ENCODE results near the gene POMC. TPM values are rescaled to one million over a fixed set of nuclear protein-coding genes. Genes with fewer than 3 reads are reported as not detected.
"Not testable (repeated sequence)": the region's sequence is repeated elsewhere in the genome, so short reads cannot be mapped to it uniquely, and the experiment has no call there.

POMC gene
- total RNA-seq, 2 donors from 2014 or later, result 2.4 to 7.8 TPM

- no peak for DNase-seq (ENCODE audit: low spot score in 2 of 2)
Measured at GRCh38 chr2:25188405-25188804, 20.0 kb upstream of the POMC start.

GRCh38 chr2:25187729-25188350 lies 19.5 kb upstream of the POMC start:
- Mint-ChIP-seq H3K27ac (no peak overlapping the region), H3K9me3 (no peaks in the 10 kb centered on the region), H3K36me3 (no peaks in the 10 kb centered on the region)
- ATAC-seq (no peak), DNase-seq (ENCODE audit: low spot score in 2 of 2) (peak in 1 of 2 donors; percentile 20)

More at GRCh38 chr2:25188405-25188804, 20.0 kb upstream of the POMC start:
- no peaks in the 10 kb centered on the region for H3K9me3 Mint-ChIP-seq
- no peaks in the 10 kb centered on the region for H3K36me3 Mint-ChIP-seq
- H3K27ac Mint-ChIP-seq, result no peak overlapping the region
- ATAC-seq, result no peak

- no peak for DNase-seq (ENCODE audit: low spot score in 2 of 2)
- ATAC-seq, result no peak
- Mint-ChIP-seq H3K27ac (no peak overlapping the region), H3K36me3 (no peaks in the 10 kb centered on the region), H3K9me3 (no peaks in the 10 kb centered on the region)
Measured at GRCh38 chr2:25184254-25184653, 15.9 kb upstream of the POMC start.

DNA sequence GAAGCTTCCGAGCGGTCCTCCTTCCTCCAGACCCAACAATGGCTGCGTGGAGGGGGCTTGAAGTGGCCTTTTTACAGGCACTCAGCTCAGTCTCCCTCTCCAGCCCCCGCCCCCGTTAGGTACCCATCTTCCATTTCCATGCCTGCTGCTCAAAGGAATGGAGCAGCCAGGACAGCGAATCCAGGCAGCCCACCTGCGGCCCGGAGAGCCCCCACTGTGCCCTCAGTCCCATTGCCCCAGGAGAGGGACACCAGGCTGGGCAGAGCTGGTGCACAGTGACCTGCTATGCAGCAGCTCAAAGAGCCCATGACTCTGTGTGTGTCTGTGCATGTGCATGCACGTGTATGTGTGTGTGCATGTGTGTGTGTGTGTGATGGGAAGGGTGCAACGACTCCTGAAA lies 10.6 kb upstream of the POMC start:
- no peaks in the 10 kb centered on the region for H3K36me3 Mint-ChIP-seq
- H3K27ac Mint-ChIP-seq, result no peak overlapping the region
- H3K9me3 Mint-ChIP-seq, result no peaks in the 10 kb centered on the region
- ATAC-seq, result no peak
- no peak for DNase-seq (ENCODE audit: low spot score in 2 of 2)

DNA sequence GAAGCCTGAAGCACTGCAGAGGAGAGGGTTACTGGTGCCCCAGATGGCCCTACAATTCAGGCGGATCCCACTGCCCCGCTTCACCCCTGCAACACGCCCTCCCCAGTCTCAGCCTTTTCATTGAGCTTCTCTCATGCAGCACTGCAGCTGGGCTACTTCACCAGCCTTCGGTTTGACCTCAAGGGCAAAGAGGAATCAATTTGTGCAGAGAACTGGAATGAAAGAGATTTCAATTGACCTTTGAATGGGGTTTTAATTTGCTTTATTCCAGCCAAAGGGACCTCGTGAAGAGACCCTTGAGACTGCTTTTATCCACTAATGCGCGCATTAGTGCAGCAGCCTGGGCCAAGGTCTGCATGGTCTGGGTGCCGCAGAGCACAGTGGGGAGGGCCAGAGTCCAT lies 8.8 kb upstream of the POMC start:
- H3K27ac Mint-ChIP-seq, result no peak overlapping the region
- DNase-seq (ENCODE audit: low spot score in 2 of 2) (no peak), ATAC-seq (no peak)
- no peaks in the 10 kb centered on the region for H3K36me3 Mint-ChIP-seq
- H3K9me3 Mint-ChIP-seq, result no peaks in the 10 kb centered on the region

DNA sequence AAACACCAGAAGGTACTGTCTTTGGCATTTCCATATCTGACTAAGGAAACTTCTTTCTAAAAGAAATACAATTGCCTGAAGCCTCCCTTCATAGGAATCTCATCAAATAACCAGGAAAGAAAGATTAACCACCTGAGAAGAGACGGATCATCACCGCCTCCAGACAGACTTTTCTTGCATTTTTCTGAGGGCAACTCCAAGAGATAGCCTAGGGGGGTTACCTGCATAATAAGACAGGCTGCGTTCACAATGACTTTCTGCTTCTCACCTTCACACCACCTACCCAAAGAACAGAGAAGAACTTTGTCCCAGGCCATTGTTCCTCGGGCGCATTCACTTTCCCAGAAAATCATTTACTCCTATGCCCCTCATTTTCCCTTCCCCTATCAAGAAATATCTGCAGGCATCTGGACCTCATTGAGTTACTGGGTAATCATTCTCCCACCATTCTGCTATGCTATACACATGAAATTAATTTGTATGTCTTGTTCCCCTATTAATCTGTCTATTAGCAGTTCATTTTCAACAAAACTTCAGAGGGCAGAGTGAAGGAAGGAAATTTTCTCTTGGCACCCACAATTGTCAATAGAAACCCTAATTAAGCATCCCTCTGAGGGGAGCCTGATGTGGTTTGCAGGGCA lies 8.3 kb upstream of the POMC start:
- Mint-ChIP-seq H3K27ac (no peak overlapping the region), H3K9me3 (no peaks in the 10 kb centered on the region), H3K36me3 (no peaks in the 10 kb centered on the region)
- DNase-seq (ENCODE audit: low spot score in 2 of 2), result no peak
- no peak for ATAC-seq

- H3K9me3 Mint-ChIP-seq, result no peaks in the 10 kb centered on the region
- no peak overlapping the region for H3K27ac Mint-ChIP-seq
Measured at GRCh38 chr2:25176138-25176537, 7.8 kb upstream of the POMC start.

GRCh38 chr2:25174192-25174861 lies 5.9 kb upstream of the POMC start:
- H3K9me3 Mint-ChIP-seq, result no peaks in the 10 kb centered on the region
- no peak for DNase-seq (ENCODE audit: low spot score in 2 of 2)
- no peak overlapping the region for H3K27ac Mint-ChIP-seq
- ATAC-seq, result no peak
- H3K36me3 Mint-ChIP-seq, result peaks cover 7 to 8% of the 10 kb centered on the region in 2 donors

More at GRCh38 chr2:25176138-25176537, 7.8 kb upstream of the POMC start:
- DNase-seq (ENCODE audit: low spot score in 2 of 2) (no peak), ATAC-seq (no peak)
- no peaks in the 10 kb centered on the region for H3K36me3 Mint-ChIP-seq

DNA sequence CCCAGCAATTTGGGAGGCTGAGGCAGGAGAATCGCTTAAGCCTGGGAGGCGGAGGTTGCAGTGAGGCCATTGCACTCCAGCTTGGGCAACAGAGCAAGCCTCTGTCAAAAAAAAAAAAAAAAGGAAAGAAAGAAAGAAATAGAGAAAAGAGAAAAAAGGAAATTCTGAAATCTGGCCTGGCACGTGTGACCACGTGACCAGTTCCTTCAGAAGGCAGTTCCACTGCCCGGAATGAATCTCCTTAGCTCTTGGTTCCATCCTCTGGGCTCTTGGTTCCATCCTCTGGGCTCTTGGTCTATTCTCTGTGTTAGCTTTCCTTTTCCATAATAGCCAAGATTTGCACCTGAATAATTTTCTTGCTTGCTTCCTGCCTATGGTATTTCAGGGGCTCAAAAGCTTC lies 5.3 kb upstream of the POMC start:
- H3K9me3 Mint-ChIP-seq, result no peaks in the 10 kb centered on the region
- peaks cover 7 to 8% of the 10 kb centered on the region in 2 donors for H3K36me3 Mint-ChIP-seq
- H3K27ac Mint-ChIP-seq, result no peak overlapping the region
- ATAC-seq, result no peak
- no peak for DNase-seq (ENCODE audit: low spot score in 2 of 2)

DNA sequence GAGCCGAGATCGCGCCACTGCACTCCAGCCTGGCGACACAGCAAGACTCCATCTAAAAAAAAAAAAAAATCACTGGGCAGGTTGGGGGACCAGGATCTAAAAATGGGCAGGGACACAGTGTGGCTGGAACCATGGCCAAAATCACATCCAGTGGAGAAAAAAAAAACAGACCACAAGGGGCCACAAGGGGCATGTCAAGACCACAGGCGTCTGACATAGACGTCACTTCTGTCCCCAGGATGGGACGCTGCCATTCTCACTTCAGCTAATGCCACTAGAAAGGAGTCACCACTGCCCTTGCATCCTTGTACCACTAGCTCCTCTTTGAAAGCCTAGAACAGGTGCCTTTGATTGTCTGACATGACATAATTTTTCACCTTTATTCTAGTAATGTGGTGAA lies 2.5 kb upstream of the POMC start:
- H3K36me3 Mint-ChIP-seq, result peaks cover 7 to 8% of the 10 kb centered on the region in 2 donors
- no peak for ATAC-seq
- H3K27ac Mint-ChIP-seq, result no peak overlapping the region
- no peaks in the 10 kb centered on the region for H3K9me3 Mint-ChIP-seq
- no peak for DNase-seq (ENCODE audit: low spot score in 2 of 2)

GRCh38 chr2:25169073-25169470 lies 692 bp upstream of the POMC start:
- ATAC-seq, result no peak
- Mint-ChIP-seq H3K9me3 (no peaks in the 10 kb centered on the region), H3K27ac (no peak overlapping the region), H3K36me3 (peaks cover 7 to 8% of the 10 kb centered on the region in 2 donors)
- no peak for DNase-seq (ENCODE audit: low spot score in 2 of 2)

- peaks cover 12 to 13% of the 10 kb centered on the region in 2 donors for H3K36me3 Mint-ChIP-seq
- H3K9me3 Mint-ChIP-seq, result peaks cover 0 to 4% of the 10 kb centered on the region in 2 donors
- ATAC-seq (peak; percentile 51 to 73), DNase-seq (ENCODE audit: low spot score in 2 of 2) (peak in 1 of 2 donors; percentile 54)
- H3K27ac Mint-ChIP-seq, result no peak overlapping the region
Measured at GRCh38 chr2:25165992-25166875, 2.1 kb downstream of the POMC start.

GRCh38 chr2:25164561-25164960 lies 3.8 kb downstream of the POMC start:
- no peak overlapping the region for H3K27ac Mint-ChIP-seq
- peaks cover 0 to 4% of the 10 kb centered on the region in 2 donors for H3K9me3 Mint-ChIP-seq
- ATAC-seq (no peak), DNase-seq (ENCODE audit: low spot score in 2 of 2) (no peak)
- H3K36me3 Mint-ChIP-seq, result peaks cover 8 to 18% of the 10 kb centered on the region in 2 donors

DNA sequence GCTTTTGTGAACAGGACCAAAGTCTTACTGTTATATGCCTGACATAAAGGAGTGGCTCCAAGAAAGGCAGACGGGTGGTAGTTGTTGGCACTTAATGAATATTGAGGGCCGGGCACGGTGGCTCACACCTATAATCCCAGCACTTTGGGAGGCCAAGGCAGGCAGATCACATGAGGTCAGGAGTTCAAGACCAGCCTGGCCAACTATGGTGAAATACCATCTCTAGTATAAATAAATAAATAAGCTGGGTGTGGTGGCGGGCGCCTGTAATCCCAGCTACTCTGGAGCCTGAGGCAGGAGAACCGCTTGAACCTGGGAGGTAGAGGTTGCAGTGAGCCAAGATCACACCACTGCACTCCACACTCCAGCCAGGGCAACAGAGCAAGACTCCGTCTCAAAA lies 6.3 kb downstream of the POMC start:
- DNase-seq (ENCODE audit: low spot score in 2 of 2); H3K9me3 Mint-ChIP-seq; ATAC-seq: not testable (repeated sequence)
- H3K27ac Mint-ChIP-seq, result peak overlapping the region; percentile 74 to 84
- H3K36me3 Mint-ChIP-seq, result peaks cover 8 to 20% of the 10 kb centered on the region in 2 donors

DNA sequence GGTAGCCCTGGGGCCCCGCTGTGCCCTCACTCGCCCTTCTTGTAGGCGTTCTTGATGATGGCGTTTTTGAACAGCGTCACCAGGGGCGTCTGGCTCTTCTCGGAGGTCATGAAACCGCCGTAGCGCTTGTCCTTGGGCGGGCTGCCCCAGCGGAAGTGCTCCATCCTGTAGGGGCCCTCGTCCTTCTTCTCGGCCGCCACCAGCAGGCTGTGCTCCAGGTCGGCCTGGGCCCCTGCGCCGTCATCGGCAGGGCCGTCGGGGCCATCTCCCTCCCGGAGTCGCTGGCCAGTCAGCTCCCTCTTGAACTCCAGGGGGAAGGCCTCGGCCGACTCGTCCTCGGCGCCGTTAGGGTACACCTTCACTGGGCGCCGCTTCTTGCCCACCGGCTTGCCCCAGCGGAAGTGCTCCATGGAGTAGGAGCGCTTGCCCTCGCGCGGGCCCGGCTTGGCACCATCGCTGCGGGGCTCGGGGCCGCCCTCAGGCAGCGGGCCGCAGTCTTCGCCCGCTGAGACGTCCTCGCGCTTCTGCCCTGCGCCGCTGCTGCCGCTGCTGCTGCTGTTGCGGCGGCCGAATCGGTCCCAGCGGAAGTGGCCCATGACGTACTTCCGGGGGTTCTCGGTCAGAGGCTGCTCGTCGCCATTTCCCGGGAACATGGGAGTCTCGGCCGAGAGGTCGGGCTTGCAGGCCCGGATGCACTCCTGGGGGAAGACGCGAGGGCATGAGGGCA lies 7.2 kb downstream of the POMC start:
- DNase-seq (ENCODE audit: low spot score in 2 of 2), result peak; percentile 76 to 82
- peak overlapping the region; percentile 14 to 84 for H3K27ac Mint-ChIP-seq
- ATAC-seq, result peak; percentile 74 to 85
- H3K9me3 Mint-ChIP-seq, result peaks cover 0 to 4% of the 10 kb centered on the region in 2 donors
- H3K36me3 Mint-ChIP-seq, result peaks cover 8 to 20% of the 10 kb centered on the region in 2 donors

DNA sequence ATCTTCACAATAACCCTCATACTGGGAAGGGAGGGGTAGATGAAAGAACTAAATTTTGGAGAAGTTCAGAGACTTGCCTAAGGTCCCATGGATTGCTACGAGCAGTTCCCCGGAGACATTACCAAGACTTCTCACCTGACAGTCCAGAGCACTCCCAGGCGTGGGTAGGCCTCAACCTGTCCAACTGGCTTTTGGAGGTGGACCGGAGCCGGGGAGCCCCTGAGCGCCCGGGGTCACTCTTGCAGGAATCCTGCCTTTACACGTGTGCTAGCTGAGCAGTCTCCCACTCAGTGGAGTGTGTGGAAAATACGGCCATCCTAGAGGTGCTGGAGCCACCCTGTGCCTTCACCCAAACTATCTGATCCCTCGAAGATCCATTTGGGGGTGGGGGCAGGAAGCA lies 8.0 kb downstream of the POMC start:
- ATAC-seq (no peak), DNase-seq (ENCODE audit: low spot score in 2 of 2) (no peak)
- peaks cover 8 to 20% of the 10 kb centered on the region in 2 donors for H3K36me3 Mint-ChIP-seq
- H3K9me3 Mint-ChIP-seq, result peaks cover 0 to 4% of the 10 kb centered on the region in 2 donors
- H3K27ac Mint-ChIP-seq, result peak overlapping the region; percentile 84 to 91

Measured in activated naive CD4-positive, alpha-beta T cell treated with anti-CD3 and anti-CD28 coated beads, Interleukin-2, amount 50 U/mL, for 72 hours (primary cell).